Measurements from ENCODE around the gene FUT1.

- no peak for TF ChIP-seq CTCF (conservative IDR thresholded peaks at IDR 0.05; ENCODE audit: low read length)
- TF ChIP-seq EZH2phosphoT487 (IDR thresholded peaks at IDR 0.05; ENCODE audit: borderline replicate concordance) = no peak
These were observed 5.5 kb downstream of the FUT1 start, which contains the start of gene IZUMO1 for GRCh38 chr19:48746738-48747575.

Data from Loucy (cell line).